K562 (cell line): ENCODE results near the gene DPEP1. TPM values are rescaled to one million over a fixed set of nuclear protein-coding genes. Genes with fewer than 3 reads are reported as not detected.

Experiments
- ATF7 ChIP-seq: fragments of 450-650 bp; IDR thresholded peaks from 2 replicates; pipeline ENCODE4 v1.7.1; 2014; ENCODE audit warnings: mild to moderate bottlenecking, moderate library complexity
- CCAR2 ChIP-seq: fragments of 200-400 bp; formaldehyde crosslinking; IDR thresholded peaks from 2 replicates; pipeline ENCODE4 v1.6.1; 2017; ENCODE audit warnings: mild to moderate bottlenecking, low read depth, low read length
- GATAD2A ChIP-seq: fragments of 450-650 bp; IDR thresholded peaks from 2 replicates; pipeline ENCODE4 v1.6.1; 2017
- MCM7 ChIP-seq, 2 experiments: fragments of 450-650 bp; IDR thresholded peaks; 2 replicates each; pipeline ENCODE4 v1.6.1; 2016 to 2018
- polyA plus RNA-seq, 8 experiments: library from polyadenylated mRNA; depleted of rRNA in 4 of 8; stranded (reverse) in 5 of 8; unstranded in 3 of 8; fragments of >200 nt; fragmentation: Nextera tagmentation in 2 of 8; fragmentation: Illumina TruSeq in 1 of 8; extraction: Ambion mirVana in 2 of 8; extraction: Trizol in 1 of 8; gene quantifications; 2 replicates each; pipeline versions ENCODE4 v1.2.1 to v1.2.3, GENCODE V29; 2011 to 2014; ENCODE audit warnings: inconsistent platforms in 1 of 8, missing spikeins in 1 of 8
- total RNA-seq, 7 experiments: library from RNA; depleted of rRNA in 6 of 7; stranded (reverse); fragments of >200 nt in 6 of 7; fragmentation: Illumina TruSeq in 2 of 7; extraction: Trizol in 2 of 7; gene quantifications; 2 replicates each; pipeline versions ENCODE4 v1.2.1 to v1.2.3, GENCODE V29; 2011 to 2021; ENCODE audit warnings: low replicate concordance in 1 of 7
- TF ChIP-seq, protein P1 (sequence below): sonication (generic); formaldehyde crosslinking; IDR thresholded peaks from 2 replicates; pipeline ENCODE4 v1.8.1; 2023; ENCODE audit warnings: missing genetic modification reagents, mild to moderate bottlenecking, borderline replicate concordance
- TF ChIP-seq, protein P2 (sequence below): fragments of 250-450 bp; sonication (Bioruptor Pico); IDR thresholded peaks from 2 replicates; pipeline ENCODE4 v1.8.0; 2021; ENCODE audit warnings: mild to moderate bottlenecking, moderate library complexity
- TF ChIP-seq, protein P3 (sequence below): fragments of 450-650 bp; IDR thresholded peaks from 2 replicates; pipeline ENCODE4 v1.6.1; 2016; ENCODE audit warnings: mild to moderate bottlenecking, moderate library complexity
- TF ChIP-seq, protein P4 (sequence below): fragments of 450-650 bp; IDR thresholded peaks from 2 replicates; pipeline ENCODE4 v1.7.0; 2016; ENCODE audit warnings: borderline replicate concordance

DPEP1 gene
- total and polyA plus RNA-seq, 9 of the 15 experiments (the other 6 are each of a cell fraction or from before 2014, with no cell fraction given): 0.14 to 0.31 (median 0.20) TPM; not detected in 6

DNA sequence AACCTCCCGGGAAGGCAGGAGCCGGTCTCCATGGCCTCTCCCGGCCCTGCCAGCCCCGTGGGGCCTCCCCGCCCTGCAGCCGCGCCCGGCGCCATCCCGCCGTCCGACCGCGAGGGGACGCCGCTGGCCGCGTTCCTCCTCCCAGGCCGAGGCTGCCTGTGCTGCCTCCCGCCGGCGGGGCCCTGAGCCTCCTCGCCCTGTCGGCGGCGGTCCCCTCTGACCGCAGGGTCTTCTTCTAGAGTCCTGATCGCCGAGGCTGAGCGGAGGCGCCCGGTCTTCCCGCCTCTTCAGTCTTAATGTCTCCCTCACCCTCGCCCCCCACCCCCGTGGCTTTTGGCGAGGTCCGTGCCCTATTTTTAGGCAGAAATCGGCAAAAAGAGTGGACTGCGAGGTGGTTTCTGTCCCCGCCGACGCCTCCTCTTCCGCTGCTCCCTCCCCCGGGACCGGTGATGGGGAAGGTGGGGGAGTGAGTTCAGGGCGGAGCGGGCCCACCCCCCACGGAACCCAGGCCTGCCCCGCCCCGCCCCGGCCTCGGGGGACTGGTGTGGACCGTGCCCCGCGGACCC, 38.7 kb upstream of the DPEP1 start (continued):
- TF ChIP-seq, protein P1, sequence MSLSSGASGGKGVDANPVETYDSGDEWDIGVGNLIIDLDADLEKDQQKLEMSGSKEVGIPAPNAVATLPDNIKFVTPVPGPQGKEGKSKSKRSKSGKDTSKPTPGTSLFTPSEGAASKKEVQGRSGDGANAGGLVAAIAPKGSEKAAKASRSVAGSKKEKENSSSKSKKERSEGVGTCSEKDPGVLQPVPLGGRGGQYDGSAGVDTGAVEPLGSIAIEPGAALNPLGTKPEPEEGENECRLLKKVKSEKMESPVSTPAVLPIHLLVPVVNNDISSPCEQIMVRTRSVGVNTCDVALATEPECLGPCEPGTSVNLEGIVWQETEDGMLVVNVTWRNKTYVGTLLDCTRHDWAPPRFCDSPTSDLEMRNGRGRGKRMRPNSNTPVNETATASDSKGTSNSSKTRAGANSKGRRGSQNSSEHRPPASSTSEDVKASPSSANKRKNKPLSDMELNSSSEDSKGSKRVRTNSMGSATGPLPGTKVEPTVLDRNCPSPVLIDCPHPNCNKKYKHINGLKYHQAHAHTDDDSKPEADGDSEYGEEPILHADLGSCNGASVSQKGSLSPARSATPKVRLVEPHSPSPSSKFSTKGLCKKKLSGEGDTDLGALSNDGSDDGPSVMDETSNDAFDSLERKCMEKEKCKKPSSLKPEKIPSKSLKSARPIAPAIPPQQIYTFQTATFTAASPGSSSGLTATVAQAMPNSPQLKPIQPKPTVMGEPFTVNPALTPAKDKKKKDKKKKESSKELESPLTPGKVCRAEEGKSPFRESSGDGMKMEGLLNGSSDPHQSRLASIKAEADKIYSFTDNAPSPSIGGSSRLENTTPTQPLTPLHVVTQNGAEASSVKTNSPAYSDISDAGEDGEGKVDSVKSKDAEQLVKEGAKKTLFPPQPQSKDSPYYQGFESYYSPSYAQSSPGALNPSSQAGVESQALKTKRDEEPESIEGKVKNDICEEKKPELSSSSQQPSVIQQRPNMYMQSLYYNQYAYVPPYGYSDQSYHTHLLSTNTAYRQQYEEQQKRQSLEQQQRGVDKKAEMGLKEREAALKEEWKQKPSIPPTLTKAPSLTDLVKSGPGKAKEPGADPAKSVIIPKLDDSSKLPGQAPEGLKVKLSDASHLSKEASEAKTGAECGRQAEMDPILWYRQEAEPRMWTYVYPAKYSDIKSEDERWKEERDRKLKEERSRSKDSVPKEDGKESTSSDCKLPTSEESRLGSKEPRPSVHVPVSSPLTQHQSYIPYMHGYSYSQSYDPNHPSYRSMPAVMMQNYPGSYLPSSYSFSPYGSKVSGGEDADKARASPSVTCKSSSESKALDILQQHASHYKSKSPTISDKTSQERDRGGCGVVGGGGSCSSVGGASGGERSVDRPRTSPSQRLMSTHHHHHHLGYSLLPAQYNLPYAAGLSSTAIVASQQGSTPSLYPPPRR (CRISPR knock-in tag): no peak
- TF ChIP-seq CCAR2 (no peak), ATF7 (peak; percentile 68), GATAD2A (0 out of 2 replicates have a peak, but pooled peaks have one; percentile 40), MCM7 (IDR thresholded peaks at IDR 0.05) (no peak)
- TF ChIP-seq, protein P2, sequence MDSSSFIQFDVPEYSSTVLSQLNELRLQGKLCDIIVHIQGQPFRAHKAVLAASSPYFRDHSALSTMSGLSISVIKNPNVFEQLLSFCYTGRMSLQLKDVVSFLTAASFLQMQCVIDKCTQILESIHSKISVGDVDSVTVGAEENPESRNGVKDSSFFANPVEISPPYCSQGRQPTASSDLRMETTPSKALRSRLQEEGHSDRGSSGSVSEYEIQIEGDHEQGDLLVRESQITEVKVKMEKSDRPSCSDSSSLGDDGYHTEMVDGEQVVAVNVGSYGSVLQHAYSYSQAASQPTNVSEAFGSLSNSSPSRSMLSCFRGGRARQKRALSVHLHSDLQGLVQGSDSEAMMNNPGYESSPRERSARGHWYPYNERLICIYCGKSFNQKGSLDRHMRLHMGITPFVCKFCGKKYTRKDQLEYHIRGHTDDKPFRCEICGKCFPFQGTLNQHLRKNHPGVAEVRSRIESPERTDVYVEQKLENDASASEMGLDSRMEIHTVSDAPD (CRISPR knock-in tag): no peak
- TF ChIP-seq, protein P3, sequence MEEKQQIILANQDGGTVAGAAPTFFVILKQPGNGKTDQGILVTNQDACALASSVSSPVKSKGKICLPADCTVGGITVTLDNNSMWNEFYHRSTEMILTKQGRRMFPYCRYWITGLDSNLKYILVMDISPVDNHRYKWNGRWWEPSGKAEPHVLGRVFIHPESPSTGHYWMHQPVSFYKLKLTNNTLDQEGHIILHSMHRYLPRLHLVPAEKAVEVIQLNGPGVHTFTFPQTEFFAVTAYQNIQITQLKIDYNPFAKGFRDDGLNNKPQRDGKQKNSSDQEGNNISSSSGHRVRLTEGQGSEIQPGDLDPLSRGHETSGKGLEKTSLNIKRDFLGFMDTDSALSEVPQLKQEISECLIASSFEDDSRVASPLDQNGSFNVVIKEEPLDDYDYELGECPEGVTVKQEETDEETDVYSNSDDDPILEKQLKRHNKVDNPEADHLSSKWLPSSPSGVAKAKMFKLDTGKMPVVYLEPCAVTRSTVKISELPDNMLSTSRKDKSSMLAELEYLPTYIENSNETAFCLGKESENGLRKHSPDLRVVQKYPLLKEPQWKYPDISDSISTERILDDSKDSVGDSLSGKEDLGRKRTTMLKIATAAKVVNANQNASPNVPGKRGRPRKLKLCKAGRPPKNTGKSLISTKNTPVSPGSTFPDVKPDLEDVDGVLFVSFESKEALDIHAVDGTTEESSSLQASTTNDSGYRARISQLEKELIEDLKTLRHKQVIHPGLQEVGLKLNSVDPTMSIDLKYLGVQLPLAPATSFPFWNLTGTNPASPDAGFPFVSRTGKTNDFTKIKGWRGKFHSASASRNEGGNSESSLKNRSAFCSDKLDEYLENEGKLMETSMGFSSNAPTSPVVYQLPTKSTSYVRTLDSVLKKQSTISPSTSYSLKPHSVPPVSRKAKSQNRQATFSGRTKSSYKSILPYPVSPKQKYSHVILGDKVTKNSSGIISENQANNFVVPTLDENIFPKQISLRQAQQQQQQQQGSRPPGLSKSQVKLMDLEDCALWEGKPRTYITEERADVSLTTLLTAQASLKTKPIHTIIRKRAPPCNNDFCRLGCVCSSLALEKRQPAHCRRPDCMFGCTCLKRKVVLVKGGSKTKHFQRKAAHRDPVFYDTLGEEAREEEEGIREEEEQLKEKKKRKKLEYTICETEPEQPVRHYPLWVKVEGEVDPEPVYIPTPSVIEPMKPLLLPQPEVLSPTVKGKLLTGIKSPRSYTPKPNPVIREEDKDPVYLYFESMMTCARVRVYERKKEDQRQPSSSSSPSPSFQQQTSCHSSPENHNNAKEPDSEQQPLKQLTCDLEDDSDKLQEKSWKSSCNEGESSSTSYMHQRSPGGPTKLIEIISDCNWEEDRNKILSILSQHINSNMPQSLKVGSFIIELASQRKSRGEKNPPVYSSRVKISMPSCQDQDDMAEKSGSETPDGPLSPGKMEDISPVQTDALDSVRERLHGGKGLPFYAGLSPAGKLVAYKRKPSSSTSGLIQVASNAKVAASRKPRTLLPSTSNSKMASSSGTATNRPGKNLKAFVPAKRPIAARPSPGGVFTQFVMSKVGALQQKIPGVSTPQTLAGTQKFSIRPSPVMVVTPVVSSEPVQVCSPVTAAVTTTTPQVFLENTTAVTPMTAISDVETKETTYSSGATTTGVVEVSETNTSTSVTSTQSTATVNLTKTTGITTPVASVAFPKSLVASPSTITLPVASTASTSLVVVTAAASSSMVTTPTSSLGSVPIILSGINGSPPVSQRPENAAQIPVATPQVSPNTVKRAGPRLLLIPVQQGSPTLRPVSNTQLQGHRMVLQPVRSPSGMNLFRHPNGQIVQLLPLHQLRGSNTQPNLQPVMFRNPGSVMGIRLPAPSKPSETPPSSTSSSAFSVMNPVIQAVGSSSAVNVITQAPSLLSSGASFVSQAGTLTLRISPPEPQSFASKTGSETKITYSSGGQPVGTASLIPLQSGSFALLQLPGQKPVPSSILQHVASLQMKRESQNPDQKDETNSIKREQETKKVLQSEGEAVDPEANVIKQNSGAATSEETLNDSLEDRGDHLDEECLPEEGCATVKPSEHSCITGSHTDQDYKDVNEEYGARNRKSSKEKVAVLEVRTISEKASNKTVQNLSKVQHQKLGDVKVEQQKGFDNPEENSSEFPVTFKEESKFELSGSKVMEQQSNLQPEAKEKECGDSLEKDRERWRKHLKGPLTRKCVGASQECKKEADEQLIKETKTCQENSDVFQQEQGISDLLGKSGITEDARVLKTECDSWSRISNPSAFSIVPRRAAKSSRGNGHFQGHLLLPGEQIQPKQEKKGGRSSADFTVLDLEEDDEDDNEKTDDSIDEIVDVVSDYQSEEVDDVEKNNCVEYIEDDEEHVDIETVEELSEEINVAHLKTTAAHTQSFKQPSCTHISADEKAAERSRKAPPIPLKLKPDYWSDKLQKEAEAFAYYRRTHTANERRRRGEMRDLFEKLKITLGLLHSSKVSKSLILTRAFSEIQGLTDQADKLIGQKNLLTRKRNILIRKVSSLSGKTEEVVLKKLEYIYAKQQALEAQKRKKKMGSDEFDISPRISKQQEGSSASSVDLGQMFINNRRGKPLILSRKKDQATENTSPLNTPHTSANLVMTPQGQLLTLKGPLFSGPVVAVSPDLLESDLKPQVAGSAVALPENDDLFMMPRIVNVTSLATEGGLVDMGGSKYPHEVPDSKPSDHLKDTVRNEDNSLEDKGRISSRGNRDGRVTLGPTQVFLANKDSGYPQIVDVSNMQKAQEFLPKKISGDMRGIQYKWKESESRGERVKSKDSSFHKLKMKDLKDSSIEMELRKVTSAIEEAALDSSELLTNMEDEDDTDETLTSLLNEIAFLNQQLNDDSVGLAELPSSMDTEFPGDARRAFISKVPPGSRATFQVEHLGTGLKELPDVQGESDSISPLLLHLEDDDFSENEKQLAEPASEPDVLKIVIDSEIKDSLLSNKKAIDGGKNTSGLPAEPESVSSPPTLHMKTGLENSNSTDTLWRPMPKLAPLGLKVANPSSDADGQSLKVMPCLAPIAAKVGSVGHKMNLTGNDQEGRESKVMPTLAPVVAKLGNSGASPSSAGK: no peak
- TF ChIP-seq, protein P4, sequence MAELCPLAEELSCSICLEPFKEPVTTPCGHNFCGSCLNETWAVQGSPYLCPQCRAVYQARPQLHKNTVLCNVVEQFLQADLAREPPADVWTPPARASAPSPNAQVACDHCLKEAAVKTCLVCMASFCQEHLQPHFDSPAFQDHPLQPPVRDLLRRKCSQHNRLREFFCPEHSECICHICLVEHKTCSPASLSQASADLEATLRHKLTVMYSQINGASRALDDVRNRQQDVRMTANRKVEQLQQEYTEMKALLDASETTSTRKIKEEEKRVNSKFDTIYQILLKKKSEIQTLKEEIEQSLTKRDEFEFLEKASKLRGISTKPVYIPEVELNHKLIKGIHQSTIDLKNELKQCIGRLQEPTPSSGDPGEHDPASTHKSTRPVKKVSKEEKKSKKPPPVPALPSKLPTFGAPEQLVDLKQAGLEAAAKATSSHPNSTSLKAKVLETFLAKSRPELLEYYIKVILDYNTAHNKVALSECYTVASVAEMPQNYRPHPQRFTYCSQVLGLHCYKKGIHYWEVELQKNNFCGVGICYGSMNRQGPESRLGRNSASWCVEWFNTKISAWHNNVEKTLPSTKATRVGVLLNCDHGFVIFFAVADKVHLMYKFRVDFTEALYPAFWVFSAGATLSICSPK: no peak
